HCT116 (cell line): ENCODE measurements around the gene CDHR3. TPM values are rescaled to one million over a fixed set of nuclear protein-coding genes. Genes with fewer than 3 reads are reported as not detected.
"Not testable (repeated sequence)": the region's sequence is repeated elsewhere in the genome, so short reads cannot be mapped to it uniquely, and the experiment has no call there.

Experiments
- ATAC-seq: fragments of 200-7000 bp; cut with Tn5 transposase; 2 replicates; pipeline ENCODE4 v1.9.1; 2020; ENCODE audit warnings: mild to moderate bottlenecking, moderate library complexity
- BruUV-seq: library from RNA; stranded (reverse); fragments of 400-500 nt; replicated peaks from 2 replicates; lab custom pipeline; 2021; lab: Mats Ljungman, UMichigan
- CTCF ChIA-PET: fragments of 300-600 bp; sonication (Branson Sonifier 250); formaldehyde crosslinking; loops from one replicate; lab custom pipeline; 2021; ENCODE audit warnings: antibody characterized with exemption; lab: Charles Lee
- POLR2A ChIA-PET: fragments of 300-600, 350-600 bp; sonication (Branson Sonifier 250); formaldehyde crosslinking; loops from one replicate; lab custom pipeline; 2021; ENCODE audit warnings: antibody characterized with exemption; lab: Charles Lee
- RAD21 ChIA-PET, 2 experiments: fragments of 300-600 bp; sonication (Branson Sonifier 250); formaldehyde crosslinking; loops; one replicate each; lab custom pipeline; 2023; ENCODE audit warnings: low total read pairs in 2 of 2; ENCODE audit not compliant: uncharacterized antibody in 2 of 2, unreplicated experiment in 2 of 2, low non-redundant PET in 1 of 2; lab: Charles Lee
- DNase-seq: peaks from one replicate; pipeline ENCODE4 v3.0.0-alpha.2; 2010; ENCODE audit warnings: low read depth, low spot score
- H2AFZ ChIP-seq: fragments of 200-600 bp; shearing (Covaris generic), sonication (generic); 2 replicates; pipeline ENCODE4 v1.6.1; 2017; ENCODE audit warnings: low read depth, mixed run types, mixed read lengths, antibody characterized with exemption, low read length; ENCODE audit not compliant: poor library complexity, severe bottlenecking
- H3K27ac ChIP-seq: 2 replicates; pipeline ENCODE4 v1.5.1; 2012; ENCODE audit warnings: low read depth, low read length
- H3K27me3 ChIP-seq: fragments of 200-600 bp; sonication (generic); 2 replicates; pipeline ENCODE4 v1.6.1; 2016; ENCODE audit warnings: mixed run types, low read length, mixed read lengths; ENCODE audit not compliant: insufficient read depth
- H3K36me3 ChIP-seq, 2 experiments: fragments of 200-500 bp in 1 of 2; fragments of 200-600 bp in 1 of 2; sonication (Bioruptor generic) in 1 of 2; sonication (generic) in 1 of 2; 2 replicates each; pipeline versions ENCODE4 v1.5.1 to v1.6.1; 2014 to 2016; ENCODE audit warnings: low read length in 2 of 2, inconsistent platforms in 1 of 2, mixed read lengths in 1 of 2, mixed run types in 1 of 2; ENCODE audit not compliant: insufficient read depth in 2 of 2, control insufficient read depth in 1 of 2
- H3K4me1 ChIP-seq, 2 experiments: fragments of 200-600 bp in 1 of 2; sonication (generic) in 1 of 2; 2 replicates each; pipeline versions ENCODE4 v1.5.1 to v1.6.1; 2012 to 2017; ENCODE audit warnings: low read length in 2 of 2, inconsistent platforms in 1 of 2, mild to moderate bottlenecking in 1 of 2, mixed read lengths in 1 of 2, mixed run types in 1 of 2, moderate library complexity in 1 of 2; ENCODE audit not compliant: insufficient read depth in 2 of 2, control insufficient read depth in 1 of 2
- H3K4me2 ChIP-seq: fragments of 200-600 bp; sonication (generic); 2 replicates; pipeline ENCODE4 v1.6.1; 2017; ENCODE audit warnings: mixed run types, low read length, mixed read lengths
- H3K4me3 ChIP-seq, 2 experiments: fragments of 200-600 bp in 1 of 2; sonication (generic) in 1 of 2; replicated peaks in 1 of 2; 2 replicates each; pipeline ENCODE4 v1.5.1; 2011 to 2016; ENCODE audit warnings: low read length in 2 of 2, control low read depth in 1 of 2, low read depth in 1 of 2, mild to moderate bottlenecking in 1 of 2, mixed read lengths in 1 of 2, mixed run types in 1 of 2
- H3K79me2 ChIP-seq: fragments of 200-600 bp; sonication (generic); 2 replicates; pipeline ENCODE4 v1.6.1; 2017; ENCODE audit warnings: mild to moderate bottlenecking, mixed run types, low read length, moderate library complexity, mixed read lengths; ENCODE audit not compliant: insufficient read depth
- H3K9ac ChIP-seq: fragments of 200-600 bp; sonication (generic); 2 replicates; pipeline ENCODE4 v1.6.1; 2016; ENCODE audit warnings: low read length, mixed read lengths
- H3K9me2 ChIP-seq: fragments of 200-600 bp; sonication (generic), shearing (Covaris generic); 2 replicates; pipeline ENCODE4 v1.6.1; 2017; ENCODE audit warnings: mixed run types, mild to moderate bottlenecking, moderate library complexity; ENCODE audit not compliant: insufficient read depth
- H3K9me3 ChIP-seq, 2 experiments: fragments of 200-500 bp in 1 of 2; fragments of 200-600 bp in 1 of 2; sonication (Bioruptor generic) in 1 of 2; sonication (generic) in 1 of 2; 2 replicates each; pipeline ENCODE4 v1.6.1; 2014 to 2017; ENCODE audit warnings: low read length in 2 of 2, mixed read lengths in 2 of 2, inconsistent platforms in 1 of 2, low read depth in 1 of 2, mild to moderate bottlenecking in 1 of 2, mixed run types in 1 of 2, moderate library complexity in 1 of 2; ENCODE audit not compliant: control insufficient read depth in 1 of 2, insufficient read depth in 1 of 2
- H4K20me1 ChIP-seq: fragments of 200-600 bp; sonication (generic), shearing (Covaris generic); 2 replicates; pipeline ENCODE4 v1.6.1; 2017; ENCODE audit warnings: mixed run types, mild to moderate bottlenecking, moderate library complexity; ENCODE audit not compliant: insufficient read depth
- CEBPB ChIP-seq: IDR thresholded peaks from 2 replicates; pipeline ENCODE4 v1.6.1; 2012; ENCODE audit warnings: low read depth
- ELF1 ChIP-seq: IDR thresholded peaks from 2 replicates; pipeline ENCODE4 v1.6.1; 2012; ENCODE audit warnings: low read depth, borderline replicate concordance
- FOSL1 ChIP-seq: IDR thresholded peaks from 2 replicates; pipeline ENCODE4 v1.6.1; 2012; ENCODE audit warnings: low read depth
- JUND ChIP-seq: IDR thresholded peaks from 2 replicates; pipeline ENCODE4 v1.6.1; 2012
- RAD21 ChIP-seq: IDR thresholded peaks from 2 replicates; pipeline ENCODE4 v1.6.1; 2012; ENCODE audit warnings: low read depth, mild to moderate bottlenecking
- SIN3A ChIP-seq: IDR thresholded peaks from 2 replicates; pipeline ENCODE4 v1.6.1; 2012; ENCODE audit warnings: low read depth
- SP1 ChIP-seq: IDR thresholded peaks from 2 replicates; pipeline ENCODE4 v1.6.1; 2012; ENCODE audit warnings: low read depth
- SRF ChIP-seq: IDR thresholded peaks from 2 replicates; pipeline ENCODE4 v1.6.1; 2012; ENCODE audit warnings: low read depth
- YY1 ChIP-seq: IDR thresholded peaks from 2 replicates; pipeline ENCODE4 v1.6.1; 2011; ENCODE audit warnings: low read length, low read depth, moderate library complexity, mild to moderate bottlenecking; ENCODE audit not compliant: insufficient replicate concordance; ENCODE audit errors: extremely low read depth
- ZFX ChIP-seq: fragments of 450-650 bp; IDR thresholded peaks from 2 replicates; pipeline ENCODE4 v1.6.1; 2017
- ZNF274 ChIP-seq: fragments of 200-500 bp; sonication (Bioruptor generic); IDR thresholded peaks from 2 replicates; pipeline ENCODE4 v1.6.1; 2014; ENCODE audit warnings: mild to moderate bottlenecking, low read depth, low read length, inconsistent platforms
- intact Hi-C: fragments of 100-400 bp; cut with micrococcal nuclease; formaldehyde crosslinking; loops from 2 replicates; pipeline ENCODE4 v1.10.0; 2022
- total RNA-seq: library from RNA; stranded (reverse); gene quantifications from one replicate; pipeline ENCODE4 v1.2.1, GENCODE V29; 2021; ENCODE audit not compliant: unreplicated experiment
- TF ChIP-seq, protein P1 (sequence below): IDR thresholded peaks from 2 replicates; pipeline ENCODE4 v1.6.1; 2012
- TF ChIP-seq, protein P2 (sequence below): IDR thresholded peaks from 2 replicates; pipeline ENCODE4 v1.6.1; 2012; ENCODE audit warnings: low read depth

CDHR3 gene
- total RNA-seq, 1 experiment from 2014 or later = 5.5 TPM

DNA sequence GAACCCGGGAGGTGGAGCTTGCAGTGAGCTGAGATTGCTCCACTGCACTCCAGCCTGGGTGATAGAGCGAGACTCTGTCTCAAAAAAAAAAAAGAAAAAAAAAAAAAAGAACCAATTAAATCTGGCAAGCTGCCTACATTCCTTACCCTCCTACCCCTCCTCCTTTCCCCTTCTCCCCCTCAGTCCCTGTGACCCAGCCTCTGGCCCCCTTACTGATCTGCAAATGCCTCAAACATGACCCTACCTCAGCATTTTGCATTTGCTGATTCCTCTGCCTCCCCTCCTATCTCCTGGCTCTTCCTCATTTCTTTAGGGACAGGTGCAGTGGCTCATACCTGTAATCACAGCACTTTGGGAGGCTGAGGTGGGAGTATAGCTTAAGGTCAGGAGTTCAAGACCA is 19.3 kb downstream of the CDHR3 start:
- Histone ChIP-seq H3K4me1 (no peaks in the 10 kb centered on the region), H4K20me1 (no peaks in the 10 kb centered on the region), H3K36me3 (no peaks in the 10 kb centered on the region), H3K4me3 (no peak overlapping the region), H3K9me3 (no peaks in the 10 kb centered on the region), H2AFZ (no peak overlapping the region), H3K27ac (no peak overlapping the region), H3K4me2 (no peak overlapping the region), H3K79me2 (no peaks in the 10 kb centered on the region), H3K9ac (no peak overlapping the region), H3K27me3 (no peaks in the 10 kb centered on the region), H3K9me2 (no peaks in the 10 kb centered on the region)
- RAD21 ChIA-PET = no interaction called here
- intact Hi-C loops = no loop called here
- no TSS peak for BruUV-seq
- TF ChIP-seq YY1 = no peak
- no peak for TF ChIP-seq CEBPB
- no peak for TF ChIP-seq ZNF274
- no peak for TF ChIP-seq ELF1
- no peak for TF ChIP-seq ZFX
- TF ChIP-seq SIN3A = no peak
- no peak for TF ChIP-seq FOSL1
- no peak for TF ChIP-seq JUND
- no peak for TF ChIP-seq SP1
- TF ChIP-seq SRF = no peak
- TF ChIP-seq, protein P1, sequence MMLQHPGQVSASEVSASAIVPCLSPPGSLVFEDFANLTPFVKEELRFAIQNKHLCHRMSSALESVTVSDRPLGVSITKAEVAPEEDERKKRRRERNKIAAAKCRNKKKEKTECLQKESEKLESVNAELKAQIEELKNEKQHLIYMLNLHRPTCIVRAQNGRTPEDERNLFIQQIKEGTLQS = no peak
- TF ChIP-seq, protein P2, sequence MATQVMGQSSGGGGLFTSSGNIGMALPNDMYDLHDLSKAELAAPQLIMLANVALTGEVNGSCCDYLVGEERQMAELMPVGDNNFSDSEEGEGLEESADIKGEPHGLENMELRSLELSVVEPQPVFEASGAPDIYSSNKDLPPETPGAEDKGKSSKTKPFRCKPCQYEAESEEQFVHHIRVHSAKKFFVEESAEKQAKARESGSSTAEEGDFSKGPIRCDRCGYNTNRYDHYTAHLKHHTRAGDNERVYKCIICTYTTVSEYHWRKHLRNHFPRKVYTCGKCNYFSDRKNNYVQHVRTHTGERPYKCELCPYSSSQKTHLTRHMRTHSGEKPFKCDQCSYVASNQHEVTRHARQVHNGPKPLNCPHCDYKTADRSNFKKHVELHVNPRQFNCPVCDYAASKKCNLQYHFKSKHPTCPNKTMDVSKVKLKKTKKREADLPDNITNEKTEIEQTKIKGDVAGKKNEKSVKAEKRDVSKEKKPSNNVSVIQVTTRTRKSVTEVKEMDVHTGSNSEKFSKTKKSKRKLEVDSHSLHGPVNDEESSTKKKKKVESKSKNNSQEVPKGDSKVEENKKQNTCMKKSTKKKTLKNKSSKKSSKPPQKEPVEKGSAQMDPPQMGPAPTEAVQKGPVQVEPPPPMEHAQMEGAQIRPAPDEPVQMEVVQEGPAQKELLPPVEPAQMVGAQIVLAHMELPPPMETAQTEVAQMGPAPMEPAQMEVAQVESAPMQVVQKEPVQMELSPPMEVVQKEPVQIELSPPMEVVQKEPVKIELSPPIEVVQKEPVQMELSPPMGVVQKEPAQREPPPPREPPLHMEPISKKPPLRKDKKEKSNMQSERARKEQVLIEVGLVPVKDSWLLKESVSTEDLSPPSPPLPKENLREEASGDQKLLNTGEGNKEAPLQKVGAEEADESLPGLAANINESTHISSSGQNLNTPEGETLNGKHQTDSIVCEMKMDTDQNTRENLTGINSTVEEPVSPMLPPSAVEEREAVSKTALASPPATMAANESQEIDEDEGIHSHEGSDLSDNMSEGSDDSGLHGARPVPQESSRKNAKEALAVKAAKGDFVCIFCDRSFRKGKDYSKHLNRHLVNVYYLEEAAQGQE = no peak
- TF ChIP-seq RAD21 = no peak
- DNase-seq (no peak), ATAC-seq (no peak)
- POLR2A ChIA-PET = no interaction called here
- CTCF ChIA-PET = interaction anchor here (0.7 kb wide), 1 partner anchor 187 kb away, joined by 3 read pairs; no protein-coding TSS in a partner anchor

DNA sequence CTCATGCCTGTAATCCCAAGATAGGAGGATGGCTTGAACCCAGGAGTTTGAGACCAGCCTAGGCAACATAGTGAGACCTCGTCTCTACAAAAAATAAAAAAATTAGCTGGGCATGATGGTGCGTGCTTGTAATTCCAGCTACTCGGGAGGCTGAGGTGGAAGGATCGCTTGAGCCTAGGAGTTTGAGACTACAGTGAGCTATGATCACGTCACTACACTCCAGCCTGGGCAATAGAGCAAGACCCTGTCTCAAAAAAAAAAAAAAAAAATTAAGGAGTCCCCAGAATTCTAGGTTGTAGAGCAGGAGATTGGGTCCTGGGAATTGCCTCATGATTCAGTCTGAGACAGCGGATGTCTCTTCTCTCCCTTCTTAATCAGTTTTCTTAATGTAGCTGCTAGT is 21.7 kb downstream of the CDHR3 start:
- H3K4me2 ChIP-seq, BruUV-seq, H3K36me3 ChIP-seq, H3K79me2 ChIP-seq, CTCF ChIA-PET, H3K4me1 ChIP-seq, intact Hi-C loops, H3K9me2 ChIP-seq, DNase-seq, H3K27me3 ChIP-seq, H4K20me1 ChIP-seq, ATAC-seq, H3K9ac ChIP-seq, RAD21 ChIA-PET, H3K27ac ChIP-seq, H2AFZ ChIP-seq, H3K4me3 ChIP-seq, H3K9me3 ChIP-seq: not testable (repeated sequence)
- POLR2A ChIA-PET = interaction anchor here (0.7 kb wide), 1 partner anchor 53 kb away, joined by 3 read pairs; no protein-coding TSS in a partner anchor
